Nephron progenitor cell (in vitro differentiated cells): ENCODE measurements around the gene EIF5B.

Source experiments
- DNase-seq: peaks from one replicate; pipeline ENCODE4 v3.0.0; 2021
- H3K27ac Mint-ChIP-seq: 2 replicates; pipeline ENCODE4 v1.8.0; 2021; ENCODE audit warnings: mild to moderate bottlenecking, moderate library complexity, mixed read lengths
- H3K27me3 Mint-ChIP-seq: 2 replicates; pipeline ENCODE4 v1.8.0; 2021; ENCODE audit warnings: mild to moderate bottlenecking, low read depth, mixed read lengths; ENCODE audit not compliant: poor library complexity
- H3K36me3 Mint-ChIP-seq: 2 replicates; pipeline ENCODE4 v1.8.0; 2021; ENCODE audit warnings: low read depth, mixed read lengths
- H3K4me1 Mint-ChIP-seq: 2 replicates; pipeline ENCODE4 v1.8.0; 2021; ENCODE audit warnings: mixed read lengths
- H3K4me3 Mint-ChIP-seq: 2 replicates; pipeline ENCODE4 v1.8.0; 2021; ENCODE audit warnings: mild to moderate bottlenecking, moderate library complexity, mixed read lengths
- H3K9me3 Mint-ChIP-seq: 2 replicates; pipeline ENCODE4 v1.8.0; 2021; ENCODE audit warnings: mild to moderate bottlenecking, moderate library complexity, mixed read lengths
- CTCF ChIP-seq: fragments of 200-600 bp; sonication (generic); IDR thresholded peaks from 2 replicates; pipeline ENCODE4 v1.5.0; 2021; ENCODE audit warnings: antibody characterized with exemption

Gene EIF5B

DNA sequence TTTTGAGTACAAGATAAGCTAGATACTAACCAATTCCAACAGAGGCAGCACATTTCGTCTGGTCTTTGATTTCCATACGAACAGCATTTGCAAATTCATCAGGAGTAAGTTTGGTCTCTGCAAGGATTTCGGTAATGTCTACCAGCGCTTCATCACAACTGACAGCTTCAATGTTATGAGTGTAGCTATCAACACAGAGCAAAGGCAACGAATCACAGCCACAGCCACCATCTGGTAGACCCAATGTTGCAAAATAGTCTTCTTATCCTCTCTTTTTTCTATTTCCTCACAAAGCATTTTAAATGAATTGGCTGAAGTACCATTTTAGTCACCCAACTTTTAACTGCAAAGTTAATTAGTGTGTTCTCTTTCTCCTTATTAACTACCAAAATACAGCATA, 84.3 kb downstream of the EIF5B start:
- H3K27ac Mint-ChIP-seq = no peak overlapping the region
- no peak overlapping the region for H3K4me3 Mint-ChIP-seq
- DNase-seq = no peak
- no peaks in the 10 kb centered on the region for H3K4me1 Mint-ChIP-seq
- TF ChIP-seq CTCF = no peak
- H3K9me3 Mint-ChIP-seq = no peaks in the 10 kb centered on the region
- H3K27me3 Mint-ChIP-seq = no peaks in the 10 kb centered on the region
- H3K36me3 Mint-ChIP-seq = peaks cover 74% of the 10 kb centered on the region

DNA sequence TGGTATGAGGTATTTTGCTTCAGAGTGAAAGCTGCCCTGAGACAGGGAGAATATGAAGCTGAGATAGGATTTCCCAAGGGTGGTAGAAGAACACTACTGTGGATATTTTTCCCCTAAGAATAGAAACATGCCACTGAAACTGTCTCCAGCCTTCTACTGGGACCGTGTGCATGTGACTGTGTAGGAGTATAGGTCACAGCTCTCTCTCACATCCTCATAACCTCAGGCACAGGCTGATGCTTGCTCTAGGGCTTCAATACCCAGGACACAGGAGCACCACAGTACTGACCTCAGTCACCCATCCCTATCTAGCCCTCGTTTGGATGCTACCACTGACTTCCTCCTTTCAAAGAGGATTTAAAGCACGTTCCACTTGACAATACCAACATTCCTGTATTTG, 85.4 kb downstream of the EIF5B start:
- H3K27ac Mint-ChIP-seq = no peak overlapping the region
- DNase-seq = no peak
- H3K36me3 Mint-ChIP-seq = peaks cover 78% of the 10 kb centered on the region
- peaks cover 4% of the 10 kb centered on the region for H3K27me3 Mint-ChIP-seq
- no peaks in the 10 kb centered on the region for H3K4me1 Mint-ChIP-seq
- no peaks in the 10 kb centered on the region for H3K9me3 Mint-ChIP-seq
- no peak for TF ChIP-seq CTCF
- no peak overlapping the region for H3K4me3 Mint-ChIP-seq

GRCh38 chr2:99424371-99424770, 87.2 kb downstream of the EIF5B start:
- no peak for DNase-seq
- Mint-ChIP-seq H3K4me3 (no peak overlapping the region), H3K4me1 (no peaks in the 10 kb centered on the region), H3K36me3 (peaks cover 78% of the 10 kb centered on the region), H3K27me3 (peaks cover 7% of the 10 kb centered on the region), H3K9me3 (no peaks in the 10 kb centered on the region), H3K27ac (no peak overlapping the region)
- no peak for TF ChIP-seq CTCF

DNA sequence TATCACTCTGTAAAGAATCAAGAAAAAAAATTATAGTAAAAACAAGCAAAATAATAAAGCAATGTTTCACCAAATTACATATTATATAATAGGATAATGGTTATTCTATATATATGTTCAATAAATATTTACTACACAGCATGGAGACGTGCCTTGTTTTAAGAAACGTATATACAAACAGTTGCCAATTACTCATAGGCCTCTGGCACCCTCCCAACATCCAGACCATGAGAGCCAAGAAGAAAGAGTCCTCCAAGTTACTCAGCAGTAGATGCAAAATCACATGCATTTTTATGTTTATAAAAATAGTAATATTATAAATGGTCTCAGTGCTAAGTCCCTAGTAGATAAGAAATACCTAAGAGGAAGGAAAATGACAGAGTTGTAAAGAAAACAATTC, 87.8 kb downstream of the EIF5B start:
- Mint-ChIP-seq H3K4me3 (no peak overlapping the region), H3K4me1 (no peaks in the 10 kb centered on the region), H3K27me3 (peaks cover 7% of the 10 kb centered on the region), H3K27ac (no peak overlapping the region), H3K36me3 (peaks cover 77% of the 10 kb centered on the region), H3K9me3 (no peaks in the 10 kb centered on the region)
- TF ChIP-seq CTCF = no peak
- no peak for DNase-seq

- H3K4me1 Mint-ChIP-seq = no peaks in the 10 kb centered on the region
- peaks cover 7% of the 10 kb centered on the region for H3K27me3 Mint-ChIP-seq
- H3K4me3 Mint-ChIP-seq = no peak overlapping the region
- TF ChIP-seq CTCF = no peak
- no peaks in the 10 kb centered on the region for H3K9me3 Mint-ChIP-seq
- H3K27ac Mint-ChIP-seq = peak overlapping the region; percentile 72
- H3K36me3 Mint-ChIP-seq = peaks cover 56% of the 10 kb centered on the region
- no peak for DNase-seq
Observed at GRCh38 chr2:99430614-99431291, 93.6 kb downstream of the EIF5B start.

- no peak for TF ChIP-seq CTCF
- Mint-ChIP-seq H3K27ac (peak overlapping the region; percentile 44), H3K36me3 (peaks cover 55% of the 10 kb centered on the region), H3K4me3 (no peak overlapping the region), H3K9me3 (no peaks in the 10 kb centered on the region), H3K27me3 (peaks cover 5% of the 10 kb centered on the region), H3K4me1 (no peaks in the 10 kb centered on the region)
- DNase-seq = no peak
Observed at GRCh38 chr2:99431587-99432275, 94.5 kb downstream of the EIF5B start.
